ENCODE data around the gene ERVFRD-1.

ERVFRD-1 gene

DNA sequence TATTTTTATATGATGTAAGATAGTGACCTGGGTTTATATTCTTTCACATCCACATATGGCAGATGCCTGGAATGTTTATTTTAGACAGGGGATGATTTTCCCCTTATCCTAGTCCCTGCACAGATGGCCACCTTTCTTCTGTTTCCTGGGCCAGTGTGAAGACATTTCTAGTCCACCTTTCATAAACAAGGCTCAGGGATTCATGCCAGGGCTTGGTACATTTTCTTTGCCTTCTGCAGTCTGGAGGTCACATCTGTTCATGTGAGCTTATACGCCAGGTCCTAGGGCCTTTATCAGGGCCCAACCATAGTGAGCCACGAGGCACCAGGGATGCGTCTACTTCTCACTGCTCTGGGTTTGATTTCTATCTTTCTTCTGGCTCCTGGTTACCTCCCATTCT lies 38.0 kb upstream of the ERVFRD-1 start:
- H3K27ac ChIP-seq (replicated peaks), result no peak overlapping the region
- TF ChIP-seq POLR2AphosphoS5 (IDR thresholded peaks at IDR 0.05; ENCODE audit: low read depth) (no peak), GABPA (IDR thresholded peaks at IDR 0.05; ENCODE audit: low read depth) (no peak), SPI1 (IDR thresholded peaks at IDR 0.05; ENCODE audit: borderline replicate concordance, low read depth) (no peak)
- TF ChIP-seq, protein P1, sequence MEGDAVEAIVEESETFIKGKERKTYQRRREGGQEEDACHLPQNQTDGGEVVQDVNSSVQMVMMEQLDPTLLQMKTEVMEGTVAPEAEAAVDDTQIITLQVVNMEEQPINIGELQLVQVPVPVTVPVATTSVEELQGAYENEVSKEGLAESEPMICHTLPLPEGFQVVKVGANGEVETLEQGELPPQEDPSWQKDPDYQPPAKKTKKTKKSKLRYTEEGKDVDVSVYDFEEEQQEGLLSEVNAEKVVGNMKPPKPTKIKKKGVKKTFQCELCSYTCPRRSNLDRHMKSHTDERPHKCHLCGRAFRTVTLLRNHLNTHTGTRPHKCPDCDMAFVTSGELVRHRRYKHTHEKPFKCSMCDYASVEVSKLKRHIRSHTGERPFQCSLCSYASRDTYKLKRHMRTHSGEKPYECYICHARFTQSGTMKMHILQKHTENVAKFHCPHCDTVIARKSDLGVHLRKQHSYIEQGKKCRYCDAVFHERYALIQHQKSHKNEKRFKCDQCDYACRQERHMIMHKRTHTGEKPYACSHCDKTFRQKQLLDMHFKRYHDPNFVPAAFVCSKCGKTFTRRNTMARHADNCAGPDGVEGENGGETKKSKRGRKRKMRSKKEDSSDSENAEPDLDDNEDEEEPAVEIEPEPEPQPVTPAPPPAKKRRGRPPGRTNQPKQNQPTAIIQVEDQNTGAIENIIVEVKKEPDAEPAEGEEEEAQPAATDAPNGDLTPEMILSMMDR (IDR thresholded peaks at IDR 0.05; ENCODE audit: insufficient read depth, low read length), result no peak
- TF ChIP-seq, protein P2, sequence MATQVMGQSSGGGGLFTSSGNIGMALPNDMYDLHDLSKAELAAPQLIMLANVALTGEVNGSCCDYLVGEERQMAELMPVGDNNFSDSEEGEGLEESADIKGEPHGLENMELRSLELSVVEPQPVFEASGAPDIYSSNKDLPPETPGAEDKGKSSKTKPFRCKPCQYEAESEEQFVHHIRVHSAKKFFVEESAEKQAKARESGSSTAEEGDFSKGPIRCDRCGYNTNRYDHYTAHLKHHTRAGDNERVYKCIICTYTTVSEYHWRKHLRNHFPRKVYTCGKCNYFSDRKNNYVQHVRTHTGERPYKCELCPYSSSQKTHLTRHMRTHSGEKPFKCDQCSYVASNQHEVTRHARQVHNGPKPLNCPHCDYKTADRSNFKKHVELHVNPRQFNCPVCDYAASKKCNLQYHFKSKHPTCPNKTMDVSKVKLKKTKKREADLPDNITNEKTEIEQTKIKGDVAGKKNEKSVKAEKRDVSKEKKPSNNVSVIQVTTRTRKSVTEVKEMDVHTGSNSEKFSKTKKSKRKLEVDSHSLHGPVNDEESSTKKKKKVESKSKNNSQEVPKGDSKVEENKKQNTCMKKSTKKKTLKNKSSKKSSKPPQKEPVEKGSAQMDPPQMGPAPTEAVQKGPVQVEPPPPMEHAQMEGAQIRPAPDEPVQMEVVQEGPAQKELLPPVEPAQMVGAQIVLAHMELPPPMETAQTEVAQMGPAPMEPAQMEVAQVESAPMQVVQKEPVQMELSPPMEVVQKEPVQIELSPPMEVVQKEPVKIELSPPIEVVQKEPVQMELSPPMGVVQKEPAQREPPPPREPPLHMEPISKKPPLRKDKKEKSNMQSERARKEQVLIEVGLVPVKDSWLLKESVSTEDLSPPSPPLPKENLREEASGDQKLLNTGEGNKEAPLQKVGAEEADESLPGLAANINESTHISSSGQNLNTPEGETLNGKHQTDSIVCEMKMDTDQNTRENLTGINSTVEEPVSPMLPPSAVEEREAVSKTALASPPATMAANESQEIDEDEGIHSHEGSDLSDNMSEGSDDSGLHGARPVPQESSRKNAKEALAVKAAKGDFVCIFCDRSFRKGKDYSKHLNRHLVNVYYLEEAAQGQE (IDR thresholded peaks at IDR 0.05; ENCODE audit: insufficient replicate concordance, low read depth), result no peak
- no peak overlapping the region for H3K4me3 ChIP-seq (replicated peaks; ENCODE audit: insufficient read depth, low read length)
- DNase-seq (ENCODE audit: low read depth in 1 of 2, low spot score in 1 of 2), result no peak
- no peaks in the 10 kb centered on the region for H3K27me3 ChIP-seq (ENCODE audit: insufficient read depth, poor library complexity, severe bottlenecking)

DNA sequence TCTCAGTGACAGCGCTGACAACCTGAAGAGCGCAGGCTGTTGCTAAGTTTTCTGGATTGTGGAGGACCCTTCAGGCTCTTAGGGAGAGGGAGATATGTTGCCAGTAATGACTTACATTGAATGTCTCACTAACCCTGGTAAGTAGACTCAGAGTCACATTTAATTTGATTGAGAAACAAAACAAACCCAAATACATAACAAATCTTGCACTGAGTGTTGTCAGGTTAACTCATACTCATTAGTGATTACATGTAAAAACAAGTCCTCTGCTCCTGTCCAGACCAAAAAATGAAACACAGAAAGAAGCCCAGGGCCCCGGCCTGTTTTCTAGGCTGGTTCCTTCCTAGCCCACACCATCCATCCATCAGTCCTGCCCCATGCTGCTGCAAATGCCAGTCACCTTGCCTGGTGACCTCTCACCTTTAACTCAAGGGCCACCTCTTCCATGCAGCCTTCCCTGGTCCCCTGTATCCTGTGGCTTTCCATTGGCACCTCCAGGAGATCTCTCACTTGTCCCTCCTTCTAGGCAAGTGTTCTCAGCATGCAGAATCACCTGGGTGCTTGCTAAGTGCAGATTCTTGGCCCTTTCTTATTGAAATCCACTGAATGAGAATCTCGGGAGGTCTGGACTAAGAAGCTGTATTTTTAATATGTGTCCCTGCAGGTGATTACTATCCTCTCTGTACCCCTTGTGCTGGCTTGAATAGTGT lies 34.7 kb upstream of the ERVFRD-1 start:
- no peak overlapping the region for H3K4me3 ChIP-seq (replicated peaks; ENCODE audit: insufficient read depth, low read length)
- TF ChIP-seq POLR2AphosphoS5 (IDR thresholded peaks at IDR 0.05; ENCODE audit: low read depth), result no peak
- DNase-seq (ENCODE audit: low read depth in 1 of 2, low spot score in 1 of 2), result no peak
- no peak overlapping the region for H3K27ac ChIP-seq (replicated peaks)
- no peaks in the 10 kb centered on the region for H3K27me3 ChIP-seq (ENCODE audit: insufficient read depth, poor library complexity, severe bottlenecking)

DNA sequence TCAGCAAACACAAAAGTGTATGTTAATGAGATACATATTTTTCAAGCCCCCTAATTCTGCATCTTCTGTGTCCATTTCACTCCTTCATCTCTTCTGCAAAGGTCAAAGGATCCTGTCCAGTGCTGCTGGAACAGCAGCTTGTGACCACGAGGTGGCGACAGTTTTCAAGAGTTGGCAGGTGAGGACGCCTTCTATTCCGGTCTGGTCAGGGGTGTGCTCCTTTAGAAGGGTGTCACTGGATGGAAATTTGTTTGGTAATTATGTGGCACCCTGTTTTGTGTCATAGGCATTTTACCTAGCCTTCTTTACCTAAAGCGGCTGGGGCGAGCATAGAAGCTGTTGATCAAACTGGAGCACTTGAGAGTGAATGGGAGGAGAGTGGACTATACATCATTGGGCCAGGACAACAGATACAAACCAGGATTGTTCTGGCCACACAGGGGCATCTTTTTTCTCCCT lies 32.9 kb upstream of the ERVFRD-1 start:
- DNase-seq (ENCODE audit: low read depth in 1 of 2, low spot score in 1 of 2), result peak; percentile 48 to 75
- H3K27ac ChIP-seq (replicated peaks), result no peak overlapping the region
- no peaks in the 10 kb centered on the region for H3K27me3 ChIP-seq (ENCODE audit: insufficient read depth, poor library complexity, severe bottlenecking)
- TF ChIP-seq, protein P2 (IDR thresholded peaks at IDR 0.05; ENCODE audit: insufficient replicate concordance, low read depth), result no peak
- TF ChIP-seq, protein P1 (IDR thresholded peaks at IDR 0.05; ENCODE audit: insufficient read depth, low read length), result peak; percentile 90
- no peak overlapping the region for H3K4me3 ChIP-seq (replicated peaks; ENCODE audit: insufficient read depth, low read length)

DNA sequence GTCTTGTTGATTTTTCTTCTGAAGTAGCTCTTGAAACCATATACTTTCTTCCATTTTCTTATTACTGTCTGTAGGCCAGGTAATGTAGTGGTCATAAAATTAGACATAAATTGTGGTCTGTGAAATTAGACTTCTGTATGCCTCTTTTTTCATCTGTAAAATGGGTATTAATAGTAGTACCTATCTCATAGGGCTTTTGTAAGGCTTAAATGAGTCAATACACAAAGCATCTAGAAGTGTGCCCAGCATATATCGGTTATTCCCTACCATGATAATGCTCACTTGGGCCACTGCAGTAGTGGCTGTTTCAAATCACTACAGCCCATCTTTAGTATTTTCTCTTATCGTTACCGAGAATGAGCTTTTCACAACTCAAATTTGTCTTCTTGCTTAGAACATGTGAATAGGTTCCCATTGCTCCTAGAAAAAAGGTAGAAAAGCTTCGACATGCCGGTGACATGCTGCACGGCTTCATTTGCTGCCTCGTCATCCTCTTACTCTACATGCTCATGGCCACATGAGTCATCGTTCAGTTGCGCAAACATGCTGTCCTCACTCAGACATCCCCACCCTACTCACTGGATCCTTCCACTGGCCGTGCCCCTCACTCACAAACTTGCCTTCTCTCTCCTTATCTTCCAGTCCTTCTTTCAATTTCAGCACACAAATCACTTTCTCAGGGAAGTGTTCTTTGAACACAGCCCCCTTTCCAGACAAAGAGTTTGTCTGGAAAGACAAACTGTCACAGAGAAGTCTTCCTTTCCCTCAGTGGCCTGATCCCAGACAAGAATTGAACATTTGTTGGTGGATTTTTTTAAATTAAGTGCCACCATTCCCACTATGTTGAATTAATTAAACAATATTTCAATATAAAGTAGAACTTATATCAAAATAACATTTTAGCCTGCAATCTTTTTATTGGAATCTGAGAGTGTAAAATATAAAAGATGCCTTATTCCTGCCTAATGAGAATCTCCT lies 32.2 kb upstream of the ERVFRD-1 start:
- H3K4me3 ChIP-seq (replicated peaks; ENCODE audit: insufficient read depth, low read length), result no peak overlapping the region
- no peak for TF ChIP-seq SPI1 (IDR thresholded peaks at IDR 0.05; ENCODE audit: borderline replicate concordance, low read depth)
- TF ChIP-seq POLR2AphosphoS5 (IDR thresholded peaks at IDR 0.05; ENCODE audit: low read depth), result no peak
- TF ChIP-seq, protein P2 (IDR thresholded peaks at IDR 0.05; ENCODE audit: insufficient replicate concordance, low read depth), result no peak
- TF ChIP-seq, protein P1 (IDR thresholded peaks at IDR 0.05; ENCODE audit: insufficient read depth, low read length), result no peak
- no peak for TF ChIP-seq GABPA (IDR thresholded peaks at IDR 0.05; ENCODE audit: low read depth)
- H3K27me3 ChIP-seq (ENCODE audit: insufficient read depth, poor library complexity, severe bottlenecking), result no peaks in the 10 kb centered on the region
- peak; percentile 91 to 96 for DNase-seq (ENCODE audit: low read depth in 1 of 2, low spot score in 1 of 2)
- H3K27ac ChIP-seq (replicated peaks), result peak overlapping the region; percentile 21; the same call in 1 of the 2 replicates
